Activated B cell treated with CpG ODN at 0.5 μM for 24 hours (primary cell): ENCODE measurements around the gene TRIM51. TPM values are rescaled to one million over a fixed set of nuclear protein-coding genes. Genes with fewer than 3 reads are reported as not detected.
"Not testable (repeated sequence)": the region's sequence is repeated elsewhere in the genome, so short reads cannot be mapped to it uniquely, and the experiment has no call there.

Source experiments
- ATAC-seq: fragments of 200-7000 bp; cut with Tn5 transposase; one replicate; pipeline ENCODE4 v1.10.0; 2021; ENCODE audit warnings: low read depth, mild to moderate bottlenecking, moderate library complexity
- CTCF ChIA-PET: fragments of 350-600 bp; sonication (Branson Sonifier 250); formaldehyde crosslinking; loops from one replicate; lab custom pipeline; 2021; ENCODE audit warnings: antibody characterized with exemption; lab: Charles Lee
- POLR2A ChIA-PET: fragments of 350-600 bp; sonication (Branson Sonifier 250); formaldehyde crosslinking; loops from one replicate; lab custom pipeline; 2021; ENCODE audit warnings: antibody characterized with exemption; lab: Charles Lee
- DNase-seq: peaks from one replicate; pipeline ENCODE4 v3.0.0; 2022
- H3K27ac Mint-ChIP-seq: one replicate; pipeline ENCODE4 v1.8.0; 2020; ENCODE audit warnings: mixed read lengths
- H3K27me3 Mint-ChIP-seq: one replicate; pipeline ENCODE4 v1.8.0; 2021; ENCODE audit warnings: mixed read lengths
- H3K36me3 Mint-ChIP-seq: one replicate; pipeline ENCODE4 v1.8.0; 2021; ENCODE audit warnings: low read depth, mixed read lengths
- H3K4me1 Mint-ChIP-seq: one replicate; pipeline ENCODE4 v1.8.0; 2021; ENCODE audit warnings: mixed read lengths
- H3K4me3 Mint-ChIP-seq: one replicate; pipeline ENCODE4 v1.8.0; 2020; ENCODE audit warnings: mild to moderate bottlenecking, mixed read lengths
- H3K9me3 Mint-ChIP-seq: one replicate; pipeline ENCODE4 v1.8.0; 2020; ENCODE audit warnings: mixed read lengths
- intact Hi-C: fragments of 100-400 bp; cut with micrococcal nuclease; formaldehyde crosslinking; loops from one replicate; pipeline ENCODE4 v1.15.1; 2024
- total RNA-seq: library from RNA; stranded (reverse); gene quantifications from 2 replicates; pipeline ENCODE4 v1.2.3, GENCODE V29; 2022
- TF ChIP-seq, protein P1 (sequence below): fragments of 200-600 bp; IDR thresholded peaks from one replicate; pipeline ENCODE4 v1.8.0; 2022; ENCODE audit warnings: antibody characterized with exemption, mild to moderate bottlenecking

The TRIM51 gene, protein sequence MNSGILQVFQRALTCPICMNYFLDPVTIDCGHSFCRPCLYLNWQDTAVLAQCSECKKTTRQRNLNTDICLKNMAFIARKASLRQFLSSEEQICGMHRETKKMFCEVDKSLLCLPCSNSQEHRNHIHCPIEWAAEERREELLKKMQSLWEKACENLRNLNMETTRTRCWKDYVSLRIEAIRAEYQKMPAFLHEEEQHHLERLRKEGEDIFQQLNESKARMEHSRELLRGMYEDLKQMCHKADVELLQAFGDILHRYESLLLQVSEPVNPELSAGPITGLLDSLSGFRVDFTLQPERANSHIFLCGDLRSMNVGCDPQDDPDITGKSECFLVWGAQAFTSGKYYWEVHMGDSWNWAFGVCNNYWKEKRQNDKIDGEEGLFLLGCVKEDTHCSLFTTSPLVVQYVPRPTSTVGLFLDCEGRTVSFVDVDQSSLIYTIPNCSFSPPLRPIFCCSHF
- not detected in 2 replicates for total RNA-seq

DNA sequence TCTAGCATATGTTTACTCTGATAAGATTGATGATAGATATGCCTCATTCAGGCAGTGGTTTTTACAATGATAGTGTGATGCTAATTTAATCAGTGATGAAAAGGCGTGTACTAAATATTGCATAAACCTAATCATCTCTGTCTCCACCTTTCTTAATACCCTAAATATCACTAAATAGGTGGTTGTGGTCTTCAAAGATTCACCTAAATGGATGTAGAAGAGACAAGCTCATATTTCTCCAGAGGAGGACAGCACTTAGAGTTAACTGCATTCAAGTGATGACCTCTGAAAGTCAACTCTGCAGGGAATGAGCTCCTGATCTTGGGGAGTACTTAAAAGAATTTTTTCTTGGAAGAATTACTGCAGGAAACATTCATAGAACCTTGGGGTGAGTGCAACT, at the start of gene TRIM51:
Gene TRIM51, plus strand, starts transcription at position 301 of the 400 bp plus-strand sequence. CDS start 2,132 bp downstream, outside the sequence.
- H3K27ac Mint-ChIP-seq, ATAC-seq, DNase-seq, CTCF ChIA-PET, H3K4me3 Mint-ChIP-seq, H3K27me3 Mint-ChIP-seq, H3K4me1 Mint-ChIP-seq, intact Hi-C loops, H3K9me3 Mint-ChIP-seq, POLR2A ChIA-PET, H3K36me3 Mint-ChIP-seq: not testable (repeated sequence)

DNA sequence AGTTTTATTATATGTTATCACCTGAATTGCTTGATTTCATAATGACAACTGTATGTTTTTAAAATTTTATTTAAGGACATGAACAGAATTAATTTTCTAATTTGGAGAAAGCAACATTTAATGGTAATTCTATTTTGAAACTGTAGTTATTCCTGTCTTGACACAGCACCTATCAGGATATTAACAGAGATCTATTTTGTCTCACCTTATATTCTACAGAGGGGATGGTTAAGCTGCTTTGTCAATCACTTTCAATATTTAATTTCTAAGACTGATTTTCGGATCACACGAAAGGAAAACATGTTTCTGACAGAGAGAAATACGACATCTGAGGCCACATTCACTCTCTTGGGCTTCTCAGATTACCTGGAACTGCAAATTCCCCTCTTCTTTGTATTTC, 44.6 kb upstream of the TRIM51 start, which contains the start of gene OR5D16:
Gene OR5D16, plus strand, starts transcription at position 301 of the 400 bp plus-strand sequence. Its CDS starts 0 bp downstream, at position 301.
- TF ChIP-seq, protein P1, sequence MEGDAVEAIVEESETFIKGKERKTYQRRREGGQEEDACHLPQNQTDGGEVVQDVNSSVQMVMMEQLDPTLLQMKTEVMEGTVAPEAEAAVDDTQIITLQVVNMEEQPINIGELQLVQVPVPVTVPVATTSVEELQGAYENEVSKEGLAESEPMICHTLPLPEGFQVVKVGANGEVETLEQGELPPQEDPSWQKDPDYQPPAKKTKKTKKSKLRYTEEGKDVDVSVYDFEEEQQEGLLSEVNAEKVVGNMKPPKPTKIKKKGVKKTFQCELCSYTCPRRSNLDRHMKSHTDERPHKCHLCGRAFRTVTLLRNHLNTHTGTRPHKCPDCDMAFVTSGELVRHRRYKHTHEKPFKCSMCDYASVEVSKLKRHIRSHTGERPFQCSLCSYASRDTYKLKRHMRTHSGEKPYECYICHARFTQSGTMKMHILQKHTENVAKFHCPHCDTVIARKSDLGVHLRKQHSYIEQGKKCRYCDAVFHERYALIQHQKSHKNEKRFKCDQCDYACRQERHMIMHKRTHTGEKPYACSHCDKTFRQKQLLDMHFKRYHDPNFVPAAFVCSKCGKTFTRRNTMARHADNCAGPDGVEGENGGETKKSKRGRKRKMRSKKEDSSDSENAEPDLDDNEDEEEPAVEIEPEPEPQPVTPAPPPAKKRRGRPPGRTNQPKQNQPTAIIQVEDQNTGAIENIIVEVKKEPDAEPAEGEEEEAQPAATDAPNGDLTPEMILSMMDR: no peak
- H3K9me3 Mint-ChIP-seq: peaks cover 15% of the 10 kb centered on the region
- H3K27ac Mint-ChIP-seq: no peak within 1 kb of the TSS
- ChIA-PET CTCF (no interaction called here), POLR2A (no interaction called here)
- DNase-seq (no peak), ATAC-seq (no peak)
- intact Hi-C loops: no loop called here
- no peaks in the 10 kb centered on the region for H3K4me1 Mint-ChIP-seq
- no peaks in the 10 kb centered on the region for H3K36me3 Mint-ChIP-seq
- H3K27me3 Mint-ChIP-seq: no peaks in the 10 kb centered on the region
- H3K4me3 Mint-ChIP-seq: no peak within 1 kb of the TSS

DNA sequence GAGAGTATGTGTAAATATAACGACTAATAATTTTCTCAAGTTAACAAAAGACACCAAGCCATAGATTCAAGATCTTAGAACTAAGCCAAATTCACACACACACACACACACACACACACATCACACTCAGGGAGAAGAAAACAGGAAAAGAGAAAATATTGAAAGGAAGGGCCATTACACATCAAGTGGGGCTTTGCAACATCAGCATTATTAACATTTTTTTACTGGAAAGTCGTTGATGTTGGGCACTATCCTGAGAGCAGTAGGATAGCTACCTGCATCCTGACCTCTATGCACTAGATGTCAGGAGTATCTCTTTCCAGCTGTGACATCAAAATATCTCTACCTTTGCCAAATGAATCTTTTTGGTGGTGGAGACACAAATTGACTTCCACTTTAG, 35.6 kb upstream of the TRIM51 start:
- POLR2A ChIA-PET: no interaction called here
- no peaks in the 10 kb centered on the region for H3K4me1 Mint-ChIP-seq
- intact Hi-C loops: no loop called here
- H3K27ac Mint-ChIP-seq: no peak overlapping the region
- ATAC-seq (no peak), DNase-seq (no peak)
- no peak overlapping the region for H3K4me3 Mint-ChIP-seq
- CTCF ChIA-PET: no interaction called here
- H3K9me3 Mint-ChIP-seq: peaks cover 2% of the 10 kb centered on the region
- H3K27me3 Mint-ChIP-seq: no peaks in the 10 kb centered on the region
- TF ChIP-seq, protein P1: no peak
- no peaks in the 10 kb centered on the region for H3K36me3 Mint-ChIP-seq

DNA sequence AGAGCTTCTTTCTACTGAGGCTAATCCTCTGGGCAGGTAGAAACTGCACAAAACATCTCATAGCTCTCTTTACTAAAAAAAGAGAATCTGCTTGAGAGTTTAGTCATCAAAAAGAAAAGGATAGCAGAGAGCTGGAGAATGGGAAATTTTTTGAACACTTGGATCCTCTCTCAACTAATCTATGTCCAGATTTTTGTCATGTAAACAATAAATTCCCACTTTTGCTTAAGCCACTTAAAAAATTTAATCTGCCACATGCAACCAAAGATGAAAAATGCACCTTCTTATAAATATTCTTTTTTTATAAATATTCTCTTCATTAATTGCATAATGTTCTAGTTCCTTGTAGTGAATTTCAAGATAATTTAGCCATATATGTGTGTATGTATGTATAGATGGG, 34.1 kb upstream of the TRIM51 start:
- intact Hi-C loops: no loop called here
- CTCF ChIA-PET: no interaction called here
- TF ChIP-seq, protein P1: no peak
- DNase-seq (no peak), ATAC-seq (no peak)
- Mint-ChIP-seq H3K4me3 (no peak overlapping the region), H3K4me1 (no peaks in the 10 kb centered on the region), H3K27ac (no peak overlapping the region), H3K9me3 (peaks cover 6% of the 10 kb centered on the region), H3K36me3 (no peaks in the 10 kb centered on the region), H3K27me3 (no peaks in the 10 kb centered on the region)
- POLR2A ChIA-PET: no interaction called here

DNA sequence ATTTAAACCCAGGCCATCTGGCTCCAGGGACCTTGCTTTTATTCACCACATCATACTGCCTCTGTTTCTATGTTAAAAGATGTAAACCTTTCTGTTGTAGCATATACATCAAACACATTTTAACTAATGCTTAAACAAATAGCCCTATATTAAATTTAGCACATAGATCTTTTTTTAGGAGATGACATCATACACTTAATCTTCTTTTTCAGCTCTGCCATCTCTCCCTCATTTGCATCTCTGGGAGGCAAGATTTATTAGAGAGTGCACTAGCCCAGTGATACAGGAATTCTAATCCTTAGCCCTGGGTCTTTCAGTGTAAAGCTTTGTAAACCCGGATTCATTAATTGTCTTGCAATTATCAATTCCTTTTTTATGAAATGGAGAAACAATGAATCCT, 31.0 kb upstream of the TRIM51 start:
- no peaks in the 10 kb centered on the region for H3K4me1 Mint-ChIP-seq
- POLR2A ChIA-PET: no interaction called here
- H3K27ac Mint-ChIP-seq: no peak overlapping the region
- CTCF ChIA-PET: no interaction called here
- DNase-seq (no peak), ATAC-seq (no peak)
- no peaks in the 10 kb centered on the region for H3K36me3 Mint-ChIP-seq
- intact Hi-C loops: no loop called here
- H3K4me3 Mint-ChIP-seq: no peak overlapping the region
- no peaks in the 10 kb centered on the region for H3K27me3 Mint-ChIP-seq
- TF ChIP-seq, protein P1: no peak
- peaks cover 8% of the 10 kb centered on the region for H3K9me3 Mint-ChIP-seq
